K562 (cell line): ENCODE measurements around the gene KRT4. TPM values are rescaled to one million over a fixed set of nuclear protein-coding genes. Genes with fewer than 3 reads are reported as not detected.

ENCODE experiments used
- ATAC-seq: fragments of 200-7000 bp; cut with Tn5 transposase; 3 replicates; pipeline ENCODE4 v1.9.1; 2020; ENCODE audit warnings: moderate library complexity
- BruUV-seq: library from RNA; stranded (reverse); fragments of 400-500 nt; replicated peaks from 2 replicates; lab custom pipeline; 2021; lab: Mats Ljungman, UMichigan
- CTCF ChIA-PET: fragments of 300-600 bp; formaldehyde crosslinking; extraction: SDS; loops from one replicate; lab custom pipeline; 2021; ENCODE audit warnings: low intra/inter-chr PET ratio; lab: Yijun Ruan, JAX
- POLR2A ChIA-PET: fragments of 300-600, 350-650 bp; sonication (Branson Sonifier 250); formaldehyde crosslinking; extraction: SDS; loops from one replicate; lab custom pipeline; 2021; ENCODE audit warnings: antibody characterized with exemption, inconsistent platforms; lab: Yijun Ruan, JAX
- DNase-seq, 4 experiments: peaks; one replicate each; pipeline versions ENCODE4 v3.0.0 to v3.0.0-alpha.2; 2011 to 2018; ENCODE audit warnings: low spot score in 3 of 4, mixed read lengths in 3 of 4; ENCODE audit errors: extremely low read depth in 1 of 4
- FAIRE-seq: peaks from 2 replicates; lab custom pipeline; 2011; peaks lifted over from hg19 to GRCh38; lab: Jason Lieb, UNC
- H2AFZ ChIP-seq: 2 replicates; pipeline ENCODE4 v1.6.0; 2011; ENCODE audit warnings: low read depth, low read length, control low read depth, inconsistent platforms
- H3K27ac ChIP-seq: fragments of 200-600 bp; 3 replicates; pipeline ENCODE4 v1.8.0; 2011; ENCODE audit warnings: low read depth, mild to moderate bottlenecking, control low read depth, inconsistent platforms, low read length, moderate library complexity, mixed read lengths; ENCODE audit errors: extremely low read depth
- H3K27me3 ChIP-seq, 2 experiments: fragments of 300-600 bp in 1 of 2; 2 replicates in 1 of 2; 3 replicates in 1 of 2; pipeline versions ENCODE4 v1.6.0 to v1.8.0; 2011; ENCODE audit warnings: inconsistent platforms in 2 of 2, low read length in 2 of 2, mild to moderate bottlenecking in 1 of 2, mixed read lengths in 1 of 2, moderate library complexity in 1 of 2; ENCODE audit not compliant: control insufficient read depth in 2 of 2, insufficient read depth in 2 of 2
- H3K36me3 ChIP-seq: fragments of 300-600 bp; 3 replicates; pipeline ENCODE4 v1.8.0; 2011; ENCODE audit warnings: mild to moderate bottlenecking, low read length, inconsistent platforms; ENCODE audit not compliant: control insufficient read depth, insufficient read depth
- H3K4me1 ChIP-seq, 2 experiments: fragments of 200-600 bp in 1 of 2; replicated peaks in 1 of 2; 2 replicates in 1 of 2; 3 replicates in 1 of 2; pipeline versions ENCODE4 v1.5.1 to v1.8.0; 2011; ENCODE audit warnings: inconsistent platforms in 2 of 2, low read length in 2 of 2, mild to moderate bottlenecking in 1 of 2, mixed read lengths in 1 of 2, moderate library complexity in 1 of 2; ENCODE audit not compliant: control insufficient read depth in 2 of 2, insufficient read depth in 2 of 2
- H3K4me2 ChIP-seq: 2 replicates; pipeline ENCODE4 v1.6.1; 2011; ENCODE audit warnings: low read length, control low read depth, inconsistent platforms, mixed read lengths; ENCODE audit not compliant: insufficient read depth
- H3K4me3 ChIP-seq: fragments of 200-600 bp; sonication (generic), shearing (Covaris generic); 2 replicates; pipeline ENCODE4 v1.5.1; 2016; ENCODE audit warnings: control low read depth, inconsistent platforms
- H3K79me2 ChIP-seq: fragments of 200-600 bp; 3 replicates; pipeline ENCODE4 v1.8.0; 2011; ENCODE audit warnings: low read length, inconsistent platforms; ENCODE audit not compliant: control insufficient read depth, insufficient read depth
- H3K9ac ChIP-seq, 2 experiments: 2 replicates each; pipeline versions ENCODE4 v1.6.0 to v1.6.1; 2011; ENCODE audit warnings: low read depth in 2 of 2, low read length in 2 of 2, control low read depth in 1 of 2, inconsistent platforms in 1 of 2, mild to moderate bottlenecking in 1 of 2, mixed read lengths in 1 of 2; ENCODE audit not compliant: insufficient read depth in 1 of 2
- H3K9me1 ChIP-seq: one replicate; pipeline ENCODE4 v1.6.0; 2011; ENCODE audit warnings: inconsistent platforms, mild to moderate bottlenecking, low read length, moderate library complexity; ENCODE audit not compliant: control insufficient read depth, insufficient read depth
- H3K9me3 ChIP-seq: replicated peaks from 2 replicates; pipeline ENCODE4 v1.5.1; 2011; ENCODE audit warnings: low read depth, low read length, inconsistent platforms; ENCODE audit not compliant: control insufficient read depth, insufficient read depth
- H4K20me1 ChIP-seq: replicated peaks from 2 replicates; pipeline ENCODE4 v1.6.1; 2011; ENCODE audit warnings: low read length, inconsistent platforms, mixed read lengths; ENCODE audit not compliant: control insufficient read depth, insufficient read depth
- CCNT2 ChIP-seq: IDR thresholded peaks from 2 replicates; pipeline ENCODE4 v1.6.1; 2011; ENCODE audit warnings: borderline replicate concordance, low read depth, mild to moderate bottlenecking, moderate library complexity, mixed read lengths, low read length; ENCODE audit not compliant: insufficient read length; ENCODE audit errors: extremely low read depth
- CGGBP1 ChIP-seq: fragments of 250-450 bp; sonication (Bioruptor Pico); IDR thresholded peaks from 2 replicates; pipeline ENCODE4 v1.9.0; 2021; ENCODE audit warnings: mild to moderate bottlenecking
- FOXJ3 ChIP-seq: sonication (generic); formaldehyde crosslinking; IDR thresholded peaks from 2 replicates; pipeline ENCODE4 v1.4.0; 2020; ENCODE audit warnings: mild to moderate bottlenecking, missing genetic modification reagents
- FOXO4 ChIP-seq: fragments of 450-650 bp; formaldehyde crosslinking; IDR thresholded peaks from 2 replicates; pipeline ENCODE4 v1.4.0; 2020; ENCODE audit warnings: mild to moderate bottlenecking, moderate library complexity
- U2AF1 ChIP-seq: fragments of 200-400 bp; formaldehyde crosslinking; optimal IDR thresholded peaks from 2 replicates; pipeline ENCODE3; 2017; ENCODE audit warnings: mild to moderate bottlenecking, low read depth, low read length, moderate library complexity
- YY1 ChIP-seq, 3 experiments: IDR thresholded peaks; 2 replicates each; pipeline ENCODE4 v1.6.1; 2011; ENCODE audit warnings: low read length in 2 of 3, mild to moderate bottlenecking in 2 of 3, moderate library complexity in 2 of 3, borderline replicate concordance in 1 of 3, control low read depth in 1 of 3, low read depth in 1 of 3; ENCODE audit not compliant: insufficient read depth in 3 of 3, insufficient replicate concordance in 2 of 3, control insufficient read depth in 1 of 3, insufficient read length in 1 of 3; ENCODE audit errors: extremely low read depth in 1 of 3
- ZHX1 ChIP-seq: fragments of 150-350 bp; conservative IDR thresholded peaks from 2 replicates; pipeline ENCODE4 v1.6.1; 2014; ENCODE audit warnings: low read length
- ZNF324 ChIP-seq: fragments of 250-450 bp; sonication (Bioruptor Pico); IDR thresholded peaks from 2 replicates; pipeline ENCODE4 v1.4.0; 2020; ENCODE audit warnings: mild to moderate bottlenecking
- ZNF609 ChIP-seq: sonication (generic); formaldehyde crosslinking; IDR thresholded peaks from 2 replicates; pipeline ENCODE4 v1.8.1; 2023; ENCODE audit warnings: missing genetic modification reagents, mild to moderate bottlenecking, borderline replicate concordance
- WGBS: fragments of 100-300 bp; shearing (Covaris generic); methylation state at CpG from one replicate; pipeline ENCODE4 v1.1.6; 2016; ENCODE audit warnings: low coverage, mixed read lengths; ENCODE audit not compliant: insufficient coverage; ENCODE audit errors: missing lambda C conversion rate; 5-methylcytosine and 5-hydroxymethylcytosine counted together
- in situ Hi-C: fragments of 300-500 bp; cut with MboI; formaldehyde crosslinking; loops from 4 replicates; pipeline ENCODE4 v1.15.0; 2018; ENCODE audit warnings: inconsistent platforms, mixed read lengths
- intact Hi-C: fragments of 100-400 bp; cut with micrococcal nuclease; formaldehyde crosslinking; loops from 2 replicates; pipeline ENCODE4 v1.14.2; 2022
- polyA plus RNA-seq, 8 experiments: library from polyadenylated mRNA; depleted of rRNA in 4 of 8; stranded (reverse) in 5 of 8; unstranded in 3 of 8; fragments of >200 nt; fragmentation: Nextera tagmentation in 2 of 8; fragmentation: Illumina TruSeq in 1 of 8; extraction: Ambion mirVana in 2 of 8; extraction: Trizol in 1 of 8; gene quantifications; 2 replicates each; pipeline versions ENCODE4 v1.2.1 to v1.2.3, GENCODE V29; 2011 to 2014; ENCODE audit warnings: inconsistent platforms in 1 of 8, missing spikeins in 1 of 8
- total RNA-seq, 7 experiments: library from RNA; depleted of rRNA in 6 of 7; stranded (reverse); fragments of >200 nt in 6 of 7; fragmentation: Illumina TruSeq in 2 of 7; extraction: Trizol in 2 of 7; gene quantifications; 2 replicates each; pipeline versions ENCODE4 v1.2.1 to v1.2.3, GENCODE V29; 2011 to 2021; ENCODE audit warnings: low replicate concordance in 1 of 7

Gene KRT4
- total and polyA plus RNA-seq, 9 of the 15 experiments (the other 6 are each of a cell fraction or from before 2014, with no cell fraction given), result not detected

GRCh38 chr12:52783563-52784316 lies 30.2 kb downstream of the KRT4 start:
- WGBS, result 12% methylated on average over 7 of the region's 7 CpGs
- POLR2A ChIA-PET, result no interaction called here
- no peak for TF ChIP-seq CGGBP1
- no peak for TF ChIP-seq ZHX1
- no peak for TF ChIP-seq FOXJ3 (CRISPR knock-in tag)
- no peak for TF ChIP-seq FOXO4
- TF ChIP-seq ZNF609, result no peak
- TF ChIP-seq U2AF1, result no peak
- no peak for TF ChIP-seq YY1 (IDR thresholded peaks at IDR 0.05; ENCODE audit: borderline replicate concordance in 1 of 3, control insufficient read depth in 1 of 3, extremely low read depth in 1 of 3, insufficient read depth in 3 of 3, insufficient read length in 1 of 3, insufficient replicate concordance in 2 of 3, low read depth in 1 of 3, low read length in 2 of 3)
- TF ChIP-seq ZNF324 (CRISPR knock-in tag), result no peak
- TF ChIP-seq CCNT2, result no peak

More at GRCh38 chr12:52783563-52784316, 30.2 kb downstream of the KRT4 start:
- Histone ChIP-seq H3K36me3 (no peaks in the 10 kb centered on the region), H2AFZ (no peak overlapping the region), H3K27me3 (peaks cover 24 to 34% of the 10 kb centered on the region in 2 experiments), H3K4me3 (no peak overlapping the region), H3K9me3 (no peaks in the 10 kb centered on the region), H3K9me1 (no peaks in the 10 kb centered on the region), H3K9ac (no peak overlapping the region), H3K27ac (no peak overlapping the region), H4K20me1 (no peaks in the 10 kb centered on the region), H3K4me1 (no peaks in the 10 kb centered on the region), H3K4me2 (no peak overlapping the region), H3K79me2 (no peaks in the 10 kb centered on the region)
- CTCF ChIA-PET, result no interaction called here
- no TSS peak for BruUV-seq
- ATAC-seq (no peak), DNase-seq (no peak), FAIRE-seq (no peak)
- in situ Hi-C loops, result no loop called here
- intact Hi-C loops, result no loop called here
